GM19193 (cell line): Measurements from ENCODE around the gene PLA2G4B.

ENCODE experiments used
- POLR2A ChIP-seq: IDR thresholded peaks from 4 replicates; pipeline ENCODE4 v1.6.1; 2011; ENCODE audit not compliant: insufficient read depth, insufficient read length; ENCODE audit errors: extremely low read depth

PLA2G4B gene

DNA sequence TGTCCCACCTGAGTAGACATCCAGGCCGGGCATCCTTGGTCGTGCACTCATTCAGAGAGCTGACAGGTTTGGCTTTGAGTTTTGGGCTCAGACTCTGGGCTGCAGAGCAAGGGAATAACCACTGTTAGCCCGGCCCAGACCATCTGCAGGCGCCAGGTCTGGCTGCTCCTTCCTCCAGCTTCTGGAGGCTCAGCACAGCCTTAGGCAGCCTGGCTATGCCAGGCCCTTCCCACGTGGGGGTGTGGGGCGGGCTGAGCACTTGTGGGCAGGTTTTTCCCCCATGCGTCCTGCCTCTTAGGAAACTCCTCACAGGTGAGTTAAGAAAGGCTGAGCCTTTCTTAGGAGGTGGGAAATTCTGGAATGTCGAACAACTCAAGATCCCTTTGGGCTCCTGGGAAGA lies 11.2 kb downstream of the PLA2G4B start:
- no peak for TF ChIP-seq POLR2A

DNA sequence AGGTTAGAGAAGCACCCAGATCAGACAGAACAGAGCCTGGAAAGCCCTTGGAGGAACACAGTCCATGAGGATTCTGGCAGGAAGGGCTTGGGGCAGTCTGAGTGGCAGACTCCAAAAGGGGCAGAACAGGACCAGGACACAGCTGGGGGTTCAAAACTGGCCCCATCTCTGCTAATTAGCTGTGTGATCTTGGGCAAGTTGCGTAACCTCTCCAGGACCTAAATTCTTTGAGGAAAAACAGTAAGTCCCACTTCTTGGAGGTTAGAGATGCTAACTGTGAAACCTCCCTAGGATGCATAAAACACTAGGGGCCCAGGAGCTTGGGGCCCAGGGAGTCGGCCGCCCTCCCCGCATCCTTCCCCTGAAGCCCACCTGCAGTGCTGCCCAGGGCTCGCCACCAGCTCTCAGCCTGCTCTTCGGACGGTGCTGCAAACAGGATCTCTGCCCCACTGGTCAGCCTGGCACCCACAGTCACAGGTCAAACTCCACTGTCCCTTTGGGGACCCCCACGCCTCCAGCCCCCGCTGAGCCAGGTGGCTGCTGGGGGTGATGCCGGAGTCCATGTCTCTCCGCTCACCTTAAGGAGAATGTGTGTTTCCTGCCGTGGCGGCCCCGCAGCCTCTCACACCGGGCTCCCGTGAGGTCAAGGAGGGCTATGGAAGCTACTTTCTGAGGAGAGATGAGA lies 12.0 kb downstream of the PLA2G4B start:
- no peak for TF ChIP-seq POLR2A

DNA sequence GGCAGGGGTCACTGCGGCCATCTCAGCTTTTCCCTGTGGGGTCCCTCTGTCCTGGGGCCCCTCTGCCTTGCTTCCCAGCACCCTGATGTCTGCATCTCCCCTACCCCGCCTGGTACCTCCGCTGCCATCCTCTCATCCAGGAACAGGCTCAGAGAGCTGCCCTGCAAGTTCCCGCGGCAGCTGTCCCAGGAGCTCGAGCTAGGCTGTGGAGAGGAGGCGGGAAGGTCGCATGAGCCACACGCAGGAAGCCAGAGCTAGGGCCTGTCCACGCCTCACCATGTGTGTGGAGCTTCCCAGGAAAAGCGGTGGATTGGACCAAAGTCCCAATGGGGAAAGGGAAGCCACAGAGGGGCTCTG lies 12.5 kb downstream of the PLA2G4B start:
- TF ChIP-seq POLR2A: no peak

DNA sequence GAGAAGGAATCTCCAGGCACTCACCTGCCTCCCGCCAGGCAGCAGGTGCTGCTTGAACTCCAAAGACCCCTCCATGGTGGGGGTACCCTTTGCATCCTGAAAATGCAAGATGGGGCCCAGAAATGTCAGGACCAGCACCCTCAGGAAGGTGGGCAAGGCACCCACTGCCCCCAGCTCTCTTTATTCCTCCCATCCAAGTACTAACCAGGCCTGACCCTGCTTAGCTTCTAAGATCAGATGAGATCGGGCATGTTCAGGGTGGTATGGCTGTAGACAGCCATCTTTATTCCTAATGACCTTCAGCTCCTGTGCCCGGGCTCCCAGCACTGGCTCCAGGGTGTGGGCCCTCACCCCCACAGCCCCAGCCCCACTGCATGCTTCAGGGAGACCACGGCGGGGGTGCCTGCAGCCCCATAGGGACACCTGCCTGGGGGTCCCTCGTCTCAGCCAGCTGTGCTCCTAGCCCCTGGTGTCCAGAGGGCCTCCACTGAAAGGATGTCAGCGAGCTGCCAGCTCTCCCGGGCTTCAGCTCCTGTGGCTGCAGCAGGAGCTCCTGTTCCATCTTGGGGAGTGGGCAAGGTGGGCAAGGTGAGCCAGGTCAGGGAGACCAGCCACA lies 13.2 kb downstream of the PLA2G4B start:
- TF ChIP-seq POLR2A: no peak

DNA sequence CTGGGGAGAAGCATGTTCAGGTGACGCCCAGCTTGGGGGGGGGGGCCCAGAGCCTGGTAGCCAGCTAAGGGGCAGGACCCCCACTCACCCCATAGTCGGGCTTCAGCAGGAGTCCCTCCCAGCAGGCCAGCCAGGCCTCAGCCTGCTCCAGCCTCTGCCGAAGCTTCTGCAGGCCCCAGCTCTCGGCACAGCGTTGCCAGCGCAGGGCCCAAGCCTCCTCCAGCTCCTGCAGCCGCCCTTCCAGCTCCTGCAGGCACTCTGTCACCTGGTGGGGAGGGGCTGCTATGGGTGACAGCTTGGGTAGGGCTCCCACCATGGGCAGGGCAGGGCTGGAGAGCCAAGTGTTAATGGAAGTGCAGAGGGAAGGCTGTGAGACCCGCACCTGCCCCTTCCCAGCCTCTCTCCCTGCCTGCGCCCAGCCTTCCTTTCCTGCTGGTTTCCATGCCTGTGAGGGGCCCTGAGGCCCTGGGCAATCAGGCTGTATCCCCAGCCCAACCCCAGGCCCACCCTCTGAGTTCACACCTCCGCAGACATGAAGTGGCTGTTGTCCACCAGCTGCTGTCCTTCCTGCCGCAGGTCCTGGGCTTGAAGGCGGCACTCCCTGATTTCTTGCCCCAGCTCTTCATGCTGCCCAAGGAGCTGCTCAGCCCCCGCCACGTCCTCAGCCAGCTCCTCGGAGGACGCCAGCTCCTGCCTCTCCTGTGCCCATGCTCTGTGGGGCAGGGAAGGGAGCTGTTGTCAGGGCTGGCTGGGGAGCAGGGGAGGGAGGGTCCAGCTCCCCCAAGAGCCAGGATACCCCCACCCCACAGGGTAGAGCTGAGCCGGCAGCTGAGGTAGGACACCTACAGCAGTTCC lies 14.3 kb downstream of the PLA2G4B start:
- no peak for TF ChIP-seq POLR2A

DNA sequence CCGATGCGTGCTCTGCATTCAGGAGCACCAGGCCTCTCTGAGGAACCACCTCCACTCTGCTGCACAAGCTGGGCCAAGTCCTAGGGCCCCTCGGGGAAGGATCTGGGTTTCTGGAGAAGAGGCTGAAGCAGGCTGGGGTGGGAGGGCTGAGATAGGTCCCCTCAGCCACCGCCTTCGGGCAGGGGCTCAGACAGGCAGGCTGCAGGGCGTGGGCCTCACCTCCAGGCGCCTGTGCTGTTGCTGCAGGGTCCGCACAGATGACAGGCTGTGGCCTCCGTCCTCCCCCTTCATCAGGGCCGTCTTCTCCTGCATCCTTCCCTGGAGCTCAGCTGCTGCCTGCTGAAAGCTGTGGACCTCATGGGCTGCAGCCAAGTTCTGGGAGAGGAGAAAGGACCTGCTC lies 15.2 kb downstream of the PLA2G4B start:
- no peak for TF ChIP-seq POLR2A

- TF ChIP-seq POLR2A: no peak
These were observed 15.8 kb downstream of the PLA2G4B start for GRCh38 chr15:41854443-41854842.

DNA sequence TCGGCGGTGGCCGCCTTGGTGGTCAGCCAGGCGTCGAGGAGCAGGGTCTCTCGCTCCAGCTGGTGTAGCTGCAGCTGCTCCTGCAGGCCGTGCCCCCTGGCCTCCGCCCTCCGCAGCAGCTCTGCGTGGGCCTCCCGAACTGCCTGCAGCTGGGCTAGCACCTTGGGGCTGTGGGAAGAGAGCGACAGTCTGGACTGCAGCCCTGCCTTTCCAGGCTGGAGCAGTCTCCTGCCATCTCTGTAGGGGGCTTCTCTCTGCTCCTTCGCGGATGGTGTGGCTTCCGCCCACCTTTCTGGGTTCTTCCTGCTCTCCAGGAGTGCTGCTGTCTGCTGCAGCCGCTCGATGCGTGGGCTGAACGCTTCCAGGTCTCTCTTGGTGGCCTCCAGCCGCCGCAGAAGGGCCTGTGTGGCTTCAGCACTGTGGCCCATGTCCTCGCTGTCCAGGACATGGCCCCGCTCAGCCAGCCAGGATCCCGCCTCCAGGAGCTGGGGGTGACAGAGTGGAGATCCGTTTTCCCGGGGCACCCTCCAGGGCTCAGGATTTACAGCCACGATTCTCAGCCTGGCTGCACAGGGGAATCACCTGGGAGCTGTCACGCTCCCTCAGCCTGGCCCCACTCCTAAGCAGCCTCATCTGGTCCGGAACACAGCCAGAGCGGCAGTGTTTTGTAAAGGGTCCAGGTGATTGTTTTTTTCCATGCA lies 16.8 kb downstream of the PLA2G4B start:
- TF ChIP-seq POLR2A: no peak

- no peak for TF ChIP-seq POLR2A
These were observed 17.6 kb downstream of the PLA2G4B start for GRCh38 chr15:41856262-41856661.

GRCh38 chr15:41856716-41857115 lies 18.1 kb downstream of the PLA2G4B start:
- TF ChIP-seq POLR2A: no peak

DNA sequence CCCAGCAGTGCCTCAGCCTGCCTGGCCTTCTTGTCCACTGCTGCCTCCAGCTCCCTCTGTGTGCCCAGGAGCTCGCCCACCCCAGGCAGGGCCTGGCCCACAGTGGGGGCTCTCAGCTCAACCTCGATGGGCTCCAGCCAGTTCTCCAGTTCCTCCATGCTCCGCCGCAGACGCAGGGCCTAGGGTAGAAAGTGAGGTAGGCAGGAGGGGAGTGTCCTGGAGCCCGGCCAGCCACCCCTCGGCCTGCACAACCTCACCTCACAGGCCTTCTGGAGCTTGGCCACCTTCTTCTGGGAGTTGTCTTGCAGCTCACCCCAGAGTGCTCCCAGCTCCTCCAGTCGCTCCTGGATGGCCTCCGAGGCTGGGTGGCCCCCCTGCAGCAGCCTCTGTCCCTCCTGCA lies 18.7 kb downstream of the PLA2G4B start:
- TF ChIP-seq POLR2A: no peak

GRCh38 chr15:41858756-41859155 lies 20.1 kb downstream of the PLA2G4B start:
- TF ChIP-seq POLR2A: no peak

DNA sequence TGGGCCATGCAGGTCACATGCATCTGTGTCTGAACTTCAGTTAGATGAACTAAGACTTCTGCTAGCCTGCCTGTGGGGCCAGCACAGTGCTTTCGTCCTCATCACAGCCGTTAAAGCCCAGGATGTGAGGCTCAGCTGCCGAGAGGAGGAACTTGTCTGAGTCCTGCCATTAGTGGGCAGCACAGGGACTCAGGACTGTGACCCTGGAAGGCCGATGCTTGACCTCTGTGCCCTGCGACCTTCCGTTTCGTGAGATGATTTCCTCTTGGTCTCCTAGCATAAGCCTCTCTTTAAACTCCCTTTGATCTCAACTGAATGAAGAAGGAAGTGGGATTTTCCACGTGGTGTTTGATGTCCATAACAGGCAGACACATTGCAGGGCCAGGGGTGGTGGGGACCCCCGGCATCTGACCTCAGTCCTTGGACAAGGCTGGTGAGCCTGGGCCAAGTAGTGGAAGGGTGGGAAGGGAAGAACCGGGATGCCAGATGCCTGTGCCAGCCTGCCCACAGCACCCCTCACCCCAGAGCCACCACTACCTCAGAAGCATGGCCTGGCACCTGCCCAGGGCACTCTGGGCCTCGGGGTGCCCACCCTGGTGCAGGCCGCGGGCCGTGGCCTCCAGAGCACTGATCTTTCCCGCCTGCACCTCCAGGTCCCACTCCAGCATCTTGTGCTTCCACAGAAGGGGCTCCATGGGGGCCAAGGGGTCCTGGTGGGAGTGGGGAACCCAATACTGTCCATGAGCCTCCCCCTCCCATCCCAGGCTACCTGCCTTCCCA lies 21.6 kb downstream of the PLA2G4B start:
- no peak for TF ChIP-seq POLR2A

DNA sequence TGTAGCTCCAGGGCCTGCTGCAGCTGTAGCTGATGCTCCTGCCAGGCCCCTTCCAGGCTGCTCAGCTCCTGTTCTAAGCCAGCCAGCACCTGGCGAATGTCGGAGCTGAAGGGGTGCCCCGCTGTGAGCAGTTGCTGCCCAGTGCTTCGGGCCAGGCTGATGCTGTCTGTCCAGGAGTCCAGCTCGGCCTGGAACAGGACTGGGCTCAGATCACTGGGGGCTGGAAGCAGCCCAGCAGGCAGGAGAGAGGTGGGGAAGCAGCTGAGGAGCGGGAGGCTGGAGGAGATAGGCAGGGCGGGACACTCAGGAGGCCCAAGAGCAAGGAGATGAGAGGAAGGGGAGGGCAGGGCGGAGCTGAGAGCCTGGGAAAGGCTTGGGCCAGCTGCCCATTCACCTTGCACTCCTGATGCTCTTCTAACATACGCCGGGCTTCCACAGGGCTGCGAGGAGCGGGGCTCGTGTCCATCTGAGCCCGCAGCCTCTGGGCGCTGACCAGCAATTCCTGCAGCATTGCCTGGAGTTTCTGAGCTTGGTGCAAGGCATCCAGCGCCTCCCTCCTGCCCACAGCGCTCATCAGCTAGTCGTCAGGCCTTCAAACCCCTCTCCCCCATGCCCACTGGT lies 23.2 kb downstream of the PLA2G4B start:
- TF ChIP-seq POLR2A: no peak
